ENCODE data around the gene FGR. TPM values are rescaled to one million over a fixed set of nuclear protein-coding genes. Genes with fewer than 3 reads are reported as not detected.

The FGR gene
- total RNA-seq, 1 experiment from 2014 or later = not detected

GRCh38 chr1:27609210-27609555, 25.8 kb downstream of the FGR start:
- Histone ChIP-seq H3K36me3 (ENCODE audit: low read depth) (no peaks in the 10 kb centered on the region), H3K79me2 (ENCODE audit: low read depth) (no peaks in the 10 kb centered on the region), H3K4me2 (no peak overlapping the region), H3K4me3 (no peak overlapping the region), H3K27ac (no peak overlapping the region), H3K9me3 (ENCODE audit: insufficient read depth, low read depth) (no peaks in the 10 kb centered on the region), H4K20me1 (ENCODE audit: insufficient read depth) (no peaks in the 10 kb centered on the region), H3K9me2 (ENCODE audit: insufficient read depth) (no peaks in the 10 kb centered on the region), H3K27me3 (ENCODE audit: insufficient read depth, low read depth) (no peaks in the 10 kb centered on the region; the same call in 1 of the 2 replicates), H3F3A (ENCODE audit: insufficient read depth, low read depth) (no peaks in the 10 kb centered on the region), H3K4me1 (replicated peaks; ENCODE audit: insufficient read depth) (no peaks in the 10 kb centered on the region), H2AFZ (no peak overlapping the region)
- BruUV-seq (replicated peaks) = no TSS peak
- intact Hi-C loops (cut with micrococcal nuclease; ENCODE audit: unreplicated experiment) = no loop called here
- TF ChIP-seq EZH2 (IDR thresholded peaks at IDR 0.05; ENCODE audit: low read depth) = no peak
- TF ChIP-seq, protein P1, sequence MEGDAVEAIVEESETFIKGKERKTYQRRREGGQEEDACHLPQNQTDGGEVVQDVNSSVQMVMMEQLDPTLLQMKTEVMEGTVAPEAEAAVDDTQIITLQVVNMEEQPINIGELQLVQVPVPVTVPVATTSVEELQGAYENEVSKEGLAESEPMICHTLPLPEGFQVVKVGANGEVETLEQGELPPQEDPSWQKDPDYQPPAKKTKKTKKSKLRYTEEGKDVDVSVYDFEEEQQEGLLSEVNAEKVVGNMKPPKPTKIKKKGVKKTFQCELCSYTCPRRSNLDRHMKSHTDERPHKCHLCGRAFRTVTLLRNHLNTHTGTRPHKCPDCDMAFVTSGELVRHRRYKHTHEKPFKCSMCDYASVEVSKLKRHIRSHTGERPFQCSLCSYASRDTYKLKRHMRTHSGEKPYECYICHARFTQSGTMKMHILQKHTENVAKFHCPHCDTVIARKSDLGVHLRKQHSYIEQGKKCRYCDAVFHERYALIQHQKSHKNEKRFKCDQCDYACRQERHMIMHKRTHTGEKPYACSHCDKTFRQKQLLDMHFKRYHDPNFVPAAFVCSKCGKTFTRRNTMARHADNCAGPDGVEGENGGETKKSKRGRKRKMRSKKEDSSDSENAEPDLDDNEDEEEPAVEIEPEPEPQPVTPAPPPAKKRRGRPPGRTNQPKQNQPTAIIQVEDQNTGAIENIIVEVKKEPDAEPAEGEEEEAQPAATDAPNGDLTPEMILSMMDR (conservative IDR thresholded peaks at IDR 0.05) = no peak
- CTCF ChIA-PET = interaction anchor here (0.6 to 1.8 kb wide), 3 partner anchors 54 to 559 kb away, joined by 3 to 13 read pairs (median 5); no protein-coding TSS in a partner anchor
- POLR2A ChIA-PET (ENCODE audit: unreplicated experiment) = no interaction called here
- no peak for DNase-seq

- POLR2A ChIA-PET (ENCODE audit: unreplicated experiment) = interaction anchor here (0.7 kb wide), 1 partner anchor 11 kb away, joined by 5 read pairs; no protein-coding TSS in a partner anchor
- BruUV-seq (replicated peaks) = no TSS peak
Measured at GRCh38 chr1:27607239-27607804, 27.7 kb downstream of the FGR start.

DNA sequence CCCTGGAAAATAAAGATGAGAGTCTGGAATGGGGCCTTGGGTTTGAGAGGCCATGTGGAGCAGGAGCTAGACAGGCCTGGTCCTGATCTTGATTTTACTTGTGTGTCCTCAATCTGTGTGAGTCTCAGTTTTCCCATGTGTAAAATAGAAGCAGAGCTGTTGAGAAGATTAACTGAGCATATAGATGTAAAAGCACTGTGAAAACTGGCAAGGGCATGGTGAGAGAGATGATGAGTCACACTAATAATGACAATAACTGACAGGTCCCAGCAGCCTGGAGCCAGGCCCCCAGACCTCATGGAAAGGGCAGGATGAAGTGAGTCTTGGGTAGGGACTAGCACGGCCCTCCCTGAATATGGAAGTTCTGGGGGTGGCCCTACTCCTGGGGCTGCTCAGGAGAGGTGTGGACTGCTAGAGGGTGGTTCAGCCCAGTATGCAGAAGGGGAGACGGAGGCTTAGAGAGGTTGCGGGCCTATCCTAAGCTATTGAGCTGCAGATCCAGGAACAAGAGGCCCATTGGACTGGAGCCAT, 28.2 kb downstream of the FGR start:
- H3K9me2 ChIP-seq (ENCODE audit: insufficient read depth) = no peaks in the 10 kb centered on the region
- H3K4me3 ChIP-seq = no peak overlapping the region
- peaks cover 14% of the 10 kb centered on the region for H3K79me2 ChIP-seq (ENCODE audit: low read depth)
- H3K36me3 ChIP-seq (ENCODE audit: low read depth) = no peaks in the 10 kb centered on the region
- TF ChIP-seq EZH2 (IDR thresholded peaks at IDR 0.05; ENCODE audit: low read depth) = no peak
- TF ChIP-seq, protein P1 (conservative IDR thresholded peaks at IDR 0.05) = no peak
- H3K27me3 ChIP-seq (ENCODE audit: insufficient read depth, low read depth) = no peaks in the 10 kb centered on the region
- no peaks in the 10 kb centered on the region; the same call in 1 of the 2 replicates for H4K20me1 ChIP-seq (ENCODE audit: insufficient read depth)
- no peak overlapping the region for H2AFZ ChIP-seq
- no peaks in the 10 kb centered on the region for H3K9me3 ChIP-seq (ENCODE audit: insufficient read depth, low read depth)
- no peak for DNase-seq
- no peak overlapping the region for H3K4me2 ChIP-seq
- CTCF ChIA-PET = interaction anchor here (0.5 to 1.4 kb wide), 6 partner anchors 12 to 489 kb away, joined by 3 to 14 read pairs (median 6); no protein-coding TSS in a partner anchor
- BruUV-seq (replicated peaks) = no TSS peak
- POLR2A ChIA-PET (ENCODE audit: unreplicated experiment) = interaction anchor here (0.7 kb wide), 1 partner anchor 11 kb away, joined by 5 read pairs; no protein-coding TSS in a partner anchor
- peaks cover 7% of the 10 kb centered on the region for H3K4me1 ChIP-seq (replicated peaks; ENCODE audit: insufficient read depth)
- intact Hi-C loops (cut with micrococcal nuclease; ENCODE audit: unreplicated experiment) = loop anchor here (1.0 to 2.0 kb wide), 2 partner anchors 204 to 305 kb away; no protein-coding TSS in a partner anchor
- H3F3A ChIP-seq (ENCODE audit: insufficient read depth, low read depth) = no peaks in the 10 kb centered on the region; the same call in 1 of the 2 replicates
- no peak overlapping the region for H3K27ac ChIP-seq

More at GRCh38 chr1:27607239-27607804, 27.7 kb downstream of the FGR start:
- H3K9me3 ChIP-seq (ENCODE audit: insufficient read depth, low read depth) = no peaks in the 10 kb centered on the region
- CTCF ChIA-PET = interaction anchor here (0.7 to 1.8 kb wide), 6 partner anchors 12 to 67 kb away, joined by 3 to 13 read pairs (median 6); no protein-coding TSS in a partner anchor
- TF ChIP-seq, protein P1 (conservative IDR thresholded peaks at IDR 0.05) = no peak
- TF ChIP-seq EZH2 (IDR thresholded peaks at IDR 0.05; ENCODE audit: low read depth) = no peak
- H3F3A ChIP-seq (ENCODE audit: insufficient read depth, low read depth) = no peaks in the 10 kb centered on the region
- no peaks in the 10 kb centered on the region for H3K27me3 ChIP-seq (ENCODE audit: insufficient read depth, low read depth)
- H3K27ac ChIP-seq = no peak overlapping the region
- DNase-seq = no peak
- no peaks in the 10 kb centered on the region; the same call in 1 of the 2 replicates for H4K20me1 ChIP-seq (ENCODE audit: insufficient read depth)
- no peak overlapping the region for H2AFZ ChIP-seq
- peaks cover 1% of the 10 kb centered on the region for H3K4me1 ChIP-seq (replicated peaks; ENCODE audit: insufficient read depth)
- intact Hi-C loops (cut with micrococcal nuclease; ENCODE audit: unreplicated experiment) = loop anchor here (2.0 kb wide), 1 partner anchor 205 kb away; no protein-coding TSS in a partner anchor
- H3K79me2 ChIP-seq (ENCODE audit: low read depth) = peaks cover 8% of the 10 kb centered on the region
- H3K36me3 ChIP-seq (ENCODE audit: low read depth) = no peaks in the 10 kb centered on the region
- H3K4me2 ChIP-seq = no peak overlapping the region
- no peaks in the 10 kb centered on the region for H3K9me2 ChIP-seq (ENCODE audit: insufficient read depth)
- H3K4me3 ChIP-seq = no peak overlapping the region

All from PC-9 (cell line).